IPS-18c (cell line): ENCODE results near the gene EHD3.

Experiments
- H3K4me3 ChIP-seq: 2 replicates; pipeline ENCODE4 v1.7.0; 2013; ENCODE audit warnings: low read depth, mild to moderate bottlenecking, low read length, moderate library complexity; ENCODE audit not compliant: insufficient read depth
- H3K9me3 ChIP-seq: one replicate; pipeline ENCODE4 v1.6.1; 2013; ENCODE audit warnings: mild to moderate bottlenecking, low read length, moderate library complexity; ENCODE audit not compliant: control insufficient read depth, insufficient read depth

Gene EHD3

DNA sequence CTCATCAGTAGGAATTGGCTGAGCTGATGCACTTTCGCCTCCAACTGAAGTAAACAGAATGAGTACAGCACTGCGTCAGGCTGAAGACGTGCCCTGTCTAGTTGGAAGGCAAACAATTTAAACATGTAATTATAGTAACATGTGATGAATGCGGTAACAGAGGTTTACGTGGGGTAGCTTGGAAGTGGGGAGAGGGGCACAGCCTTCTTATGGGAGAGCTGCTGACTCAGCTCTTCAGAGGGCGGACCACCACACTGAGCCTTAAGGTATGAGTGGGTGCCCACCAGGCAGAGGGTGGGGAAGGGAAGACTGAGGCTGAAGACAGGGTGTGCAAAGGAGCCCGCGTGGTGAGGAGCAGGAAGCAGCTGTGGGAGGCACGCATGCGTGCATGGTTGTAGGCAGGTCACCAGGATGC is 6.2 kb upstream of the EHD3 start:
- no peak overlapping the region for H3K4me3 ChIP-seq

DNA sequence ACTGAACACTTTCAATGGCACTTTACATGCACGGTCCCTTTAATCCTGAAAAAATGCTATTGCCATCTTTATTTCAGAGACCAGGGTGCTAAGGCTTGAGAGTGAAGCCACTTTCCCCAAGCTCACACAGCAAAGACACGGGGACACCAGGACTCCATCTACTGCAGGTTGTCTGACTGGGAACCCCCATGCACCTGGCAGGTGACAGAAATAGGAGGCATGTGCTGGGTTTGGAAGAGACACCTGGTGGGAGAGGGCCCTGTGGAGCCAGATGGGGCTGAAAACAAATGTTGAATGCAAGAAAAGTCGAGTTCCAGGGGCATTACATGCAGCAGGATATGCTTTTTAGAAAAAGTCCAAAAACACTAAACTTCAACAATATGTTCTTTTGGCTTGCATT is 5.2 kb upstream of the EHD3 start:
- H3K4me3 ChIP-seq, result no peak overlapping the region
- no peaks in the 10 kb centered on the region for H3K9me3 ChIP-seq

More for the DNA sequence above, 6.2 kb upstream of the EHD3 start:
- H3K9me3 ChIP-seq, result no peaks in the 10 kb centered on the region

DNA sequence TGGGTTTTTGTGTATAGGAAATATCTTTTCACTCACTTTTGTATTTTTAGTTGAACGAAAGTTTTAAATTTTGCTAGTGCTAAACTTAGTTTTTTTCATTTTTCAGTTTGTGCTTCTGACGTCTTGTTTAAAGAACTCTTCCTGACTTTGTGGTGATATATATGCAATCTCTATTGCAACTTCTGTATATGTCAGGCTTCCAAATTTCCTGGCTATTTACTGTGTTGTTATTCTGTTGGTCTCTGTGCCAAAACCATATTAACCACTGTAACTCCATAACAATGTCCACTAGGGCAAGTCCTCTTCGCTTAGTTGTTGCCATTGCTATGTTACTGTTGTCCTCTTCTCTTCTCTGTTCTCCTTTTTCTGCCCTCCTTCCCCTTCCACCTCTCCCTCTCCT is 3.2 kb upstream of the EHD3 start:
- Histone ChIP-seq H3K9me3 (no peaks in the 10 kb centered on the region), H3K4me3 (no peak overlapping the region)

DNA sequence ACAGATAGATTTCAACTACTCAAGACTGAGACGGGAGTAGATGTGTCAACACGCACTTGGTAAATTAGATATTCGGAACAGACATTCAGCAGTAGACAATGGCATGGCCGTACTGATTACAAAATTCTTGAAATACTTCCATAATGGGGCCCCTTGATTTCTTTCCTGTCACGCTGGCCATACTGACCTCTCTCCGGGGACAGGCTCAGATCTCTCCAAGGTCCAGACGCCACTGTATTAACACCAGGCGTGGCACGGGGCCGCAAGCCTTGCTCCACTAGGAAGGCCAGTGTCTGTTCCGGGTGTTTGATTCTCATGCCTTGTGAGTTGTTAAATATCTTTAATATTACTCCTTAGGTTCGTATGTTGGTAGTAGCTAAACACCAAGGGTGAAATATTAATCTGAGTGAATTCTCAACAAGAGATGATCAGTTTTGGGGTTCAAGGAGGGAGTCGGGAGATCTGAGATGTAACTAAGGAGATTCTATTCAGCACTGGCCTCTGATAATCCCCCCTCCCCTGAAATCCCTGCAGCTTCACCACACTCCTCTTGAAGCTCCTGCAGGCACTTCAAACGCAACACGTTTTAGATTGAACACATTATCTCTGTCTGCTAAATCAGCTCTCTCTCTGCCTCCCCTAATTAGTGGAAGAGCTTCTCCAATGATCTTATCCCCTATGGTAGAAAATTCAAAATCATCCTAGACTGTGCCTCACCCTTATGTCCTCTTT is 2.2 kb upstream of the EHD3 start:
- H3K9me3 ChIP-seq, result no peaks in the 10 kb centered on the region
- no peak overlapping the region for H3K4me3 ChIP-seq

DNA sequence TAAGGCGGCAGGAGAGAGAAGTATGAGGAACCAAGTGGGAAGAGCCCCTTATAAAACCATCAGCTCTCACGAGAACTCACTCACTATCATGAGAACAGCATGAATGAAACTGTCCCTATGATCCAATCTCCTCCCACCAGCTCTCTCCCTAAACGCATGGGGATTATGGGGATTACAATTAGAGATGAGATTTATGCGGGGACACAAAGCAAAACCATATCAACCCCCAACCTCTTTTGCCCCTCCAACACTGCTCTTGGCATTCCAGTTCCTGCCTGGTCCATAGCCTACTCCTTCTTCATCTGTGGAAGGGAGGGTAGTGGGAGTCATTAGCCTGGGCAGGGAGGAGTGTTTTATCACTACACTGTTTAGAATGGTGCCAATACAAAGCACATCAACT is 1.4 kb upstream of the EHD3 start:
- no peak overlapping the region for H3K4me3 ChIP-seq
- H3K9me3 ChIP-seq, result no peaks in the 10 kb centered on the region

DNA sequence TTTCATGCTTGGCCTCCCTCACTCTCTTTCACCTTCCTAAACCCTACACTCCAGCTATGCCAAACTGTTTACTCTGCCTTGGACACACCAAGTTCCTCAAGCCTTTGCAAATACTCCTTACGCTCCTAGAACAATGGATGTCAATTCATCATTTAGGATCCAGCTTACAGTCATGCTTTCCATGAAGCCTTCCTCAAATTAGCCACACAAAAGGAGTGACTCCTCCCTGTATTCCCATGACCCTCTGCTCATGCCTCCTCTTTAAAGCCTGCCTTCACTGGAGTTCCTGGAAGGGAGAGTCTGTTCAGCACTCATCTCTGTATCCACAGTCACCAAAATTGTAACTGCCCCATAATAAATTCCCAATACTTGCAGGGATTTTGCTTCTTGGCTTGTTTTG is 721 bp upstream of the EHD3 start:
- H3K9me3 ChIP-seq, result no peaks in the 10 kb centered on the region
- H3K4me3 ChIP-seq, result no peak overlapping the region

DNA sequence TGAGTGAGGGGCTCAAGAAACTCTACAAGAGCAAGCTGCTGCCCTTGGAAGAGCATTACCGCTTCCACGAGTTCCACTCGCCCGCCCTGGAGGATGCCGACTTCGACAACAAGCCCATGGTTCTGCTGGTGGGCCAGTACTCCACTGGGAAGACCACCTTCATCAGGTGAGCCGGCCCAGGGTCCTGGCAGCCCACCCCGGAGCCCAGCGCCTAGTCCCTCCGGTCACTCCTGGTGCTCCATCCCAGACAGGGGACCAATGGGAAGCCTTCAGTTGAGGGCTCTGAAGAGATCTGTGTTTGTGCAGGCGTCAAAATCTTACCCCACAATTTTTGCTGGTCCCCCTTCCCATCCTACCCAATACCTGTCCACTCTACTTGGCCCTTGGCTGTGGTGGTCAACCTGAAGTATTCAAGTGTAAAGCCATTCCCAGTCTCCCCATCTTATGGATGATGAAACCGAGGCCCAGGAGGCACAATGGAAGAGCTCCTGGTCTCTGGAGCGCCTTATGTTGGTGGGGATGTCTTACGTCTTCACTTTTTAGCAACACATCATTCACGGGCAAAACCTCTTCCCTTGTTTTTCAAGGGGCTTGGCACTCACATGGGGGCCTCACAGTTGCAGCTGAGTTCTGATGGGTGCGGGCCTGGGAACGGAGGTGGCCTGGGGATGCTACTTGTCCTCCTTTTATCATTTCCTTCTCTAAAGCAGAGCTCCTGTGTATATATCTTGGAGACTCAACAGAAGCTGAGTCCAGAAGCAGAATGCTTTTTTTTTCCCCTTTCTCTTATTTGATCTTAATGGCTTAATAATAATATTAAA is 941 bp downstream of the EHD3 start:
- no peaks in the 10 kb centered on the region for H3K9me3 ChIP-seq
- H3K4me3 ChIP-seq, result peak overlapping the region; percentile 71

DNA sequence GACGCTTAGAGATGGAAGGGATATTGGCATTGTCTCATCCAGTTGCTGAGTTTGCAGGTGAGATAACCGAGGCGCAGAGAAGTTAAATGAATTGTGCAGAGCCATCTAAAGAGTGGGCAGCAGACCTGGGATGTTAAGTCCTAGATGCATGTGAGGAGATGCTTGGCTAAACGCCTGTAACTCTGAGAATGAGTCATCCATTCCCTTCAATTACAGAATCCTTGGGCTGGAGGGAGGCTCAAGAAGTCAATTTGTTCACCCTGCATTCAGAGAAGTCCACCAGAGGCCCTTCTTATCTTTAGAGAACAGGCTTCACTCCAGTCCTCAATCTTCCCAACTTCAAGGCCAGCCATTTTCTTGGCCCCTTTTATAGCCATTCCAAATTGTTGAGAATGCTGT is 1.6 kb downstream of the EHD3 start:
- H3K4me3 ChIP-seq, result no peak overlapping the region
- H3K9me3 ChIP-seq, result no peaks in the 10 kb centered on the region

DNA sequence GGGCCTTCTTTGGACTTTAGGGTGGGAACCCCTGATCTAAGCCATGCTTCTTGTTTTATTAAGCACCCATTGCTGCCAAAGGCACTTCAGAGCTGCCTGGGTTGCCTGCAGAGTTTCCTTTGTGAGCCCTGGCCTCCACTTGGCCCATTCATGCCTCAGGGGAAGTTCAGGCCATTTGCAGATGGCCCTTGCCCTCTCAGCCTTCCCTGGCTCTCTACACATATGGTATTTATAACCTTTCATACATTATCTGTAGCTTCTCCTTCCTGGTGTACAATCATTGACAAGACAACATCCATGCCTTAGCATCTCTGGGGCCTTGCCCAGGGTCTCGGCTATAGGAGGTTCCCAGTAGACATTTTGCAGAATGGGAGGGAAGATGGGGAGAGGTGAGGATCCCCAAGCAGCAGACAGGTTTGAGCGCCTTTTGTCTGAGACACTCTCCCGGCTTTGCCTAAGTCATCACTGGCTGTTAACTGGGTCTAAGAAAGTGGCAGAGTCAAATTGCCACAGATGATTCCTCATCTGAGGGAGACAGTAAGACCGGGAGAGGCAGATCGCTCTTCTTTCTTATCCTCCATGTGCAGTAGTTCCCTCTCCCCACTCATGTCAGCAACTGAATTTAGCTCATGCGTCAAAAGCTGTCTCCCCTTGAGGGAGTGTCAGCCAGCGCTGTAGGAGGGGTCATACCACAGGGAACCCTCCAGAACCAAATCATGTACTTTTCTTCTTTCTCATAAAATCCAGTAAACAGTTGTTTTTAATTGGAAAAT is 2.7 kb downstream of the EHD3 start:
- no peaks in the 10 kb centered on the region for H3K9me3 ChIP-seq
- no peak overlapping the region for H3K4me3 ChIP-seq

DNA sequence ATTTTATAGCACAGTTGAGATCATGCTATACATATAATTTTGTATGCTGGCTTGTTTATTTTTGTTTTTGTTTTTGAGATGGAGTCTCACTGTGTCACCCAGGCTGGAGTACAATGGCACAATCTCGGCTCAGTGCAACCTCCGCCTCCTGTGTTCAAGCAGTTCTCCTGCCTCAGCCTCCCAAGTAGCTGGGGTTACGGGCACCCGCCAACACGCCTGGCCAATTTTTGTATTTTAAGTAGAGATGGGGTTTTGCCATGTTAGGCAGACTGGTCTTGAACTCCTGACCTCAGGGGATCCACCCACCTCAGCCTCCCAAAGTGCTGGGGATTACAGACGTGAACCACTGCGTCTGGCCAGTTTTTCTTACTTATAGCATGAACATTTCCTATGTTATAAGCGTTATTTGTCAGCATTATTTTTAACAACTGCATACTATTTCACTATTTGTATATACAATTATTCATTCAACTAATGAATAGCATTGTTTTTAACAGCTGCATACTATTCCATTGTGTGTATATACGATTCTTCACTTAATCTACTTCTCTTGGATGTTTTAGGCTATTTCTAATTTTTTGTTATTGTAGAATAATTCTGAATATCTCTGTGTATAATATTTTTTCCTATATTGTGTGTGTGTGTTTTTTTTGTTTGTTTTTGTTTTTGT is 3.5 kb downstream of the EHD3 start:
- no peak overlapping the region for H3K4me3 ChIP-seq
- H3K9me3 ChIP-seq, result no peaks in the 10 kb centered on the region

DNA sequence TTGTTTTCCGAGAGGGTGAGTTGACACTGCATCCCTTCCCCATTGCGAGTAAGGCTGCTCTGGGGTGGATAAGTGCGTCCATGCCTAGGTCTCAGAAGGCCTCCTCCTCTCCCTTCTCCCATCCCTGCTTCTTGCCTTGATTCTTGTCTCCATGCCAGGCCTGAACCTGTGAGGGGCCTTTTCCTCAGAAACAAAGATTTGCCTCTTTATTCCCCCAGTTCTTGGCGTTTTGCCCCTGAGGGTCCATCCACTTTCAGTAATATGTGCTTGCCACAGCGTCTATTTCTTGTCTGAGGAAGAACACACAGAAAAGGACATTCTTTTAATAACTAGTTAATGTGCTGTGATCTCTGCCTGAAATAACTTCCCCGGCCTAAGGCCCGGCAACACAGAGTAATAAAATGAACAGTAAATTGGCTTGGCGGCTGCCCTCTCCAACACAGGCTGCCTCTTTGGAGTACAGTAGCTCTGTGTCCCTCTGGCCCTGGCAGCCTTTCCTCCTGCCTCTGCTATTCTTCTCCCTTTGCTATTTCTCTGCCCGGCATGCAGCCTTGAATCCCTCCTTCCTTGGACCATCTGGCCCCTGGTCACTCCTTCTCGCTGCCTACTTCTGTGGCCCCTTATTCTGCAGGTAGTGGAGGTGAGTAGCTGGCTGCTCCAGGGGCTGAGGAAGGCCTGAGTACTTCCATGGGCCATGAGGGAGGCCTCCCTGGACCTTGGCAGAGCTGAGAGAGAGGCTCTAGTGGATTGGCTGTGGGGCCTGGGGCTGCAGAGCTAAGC is 4.4 kb downstream of the EHD3 start:
- no peaks in the 10 kb centered on the region for H3K9me3 ChIP-seq

DNA sequence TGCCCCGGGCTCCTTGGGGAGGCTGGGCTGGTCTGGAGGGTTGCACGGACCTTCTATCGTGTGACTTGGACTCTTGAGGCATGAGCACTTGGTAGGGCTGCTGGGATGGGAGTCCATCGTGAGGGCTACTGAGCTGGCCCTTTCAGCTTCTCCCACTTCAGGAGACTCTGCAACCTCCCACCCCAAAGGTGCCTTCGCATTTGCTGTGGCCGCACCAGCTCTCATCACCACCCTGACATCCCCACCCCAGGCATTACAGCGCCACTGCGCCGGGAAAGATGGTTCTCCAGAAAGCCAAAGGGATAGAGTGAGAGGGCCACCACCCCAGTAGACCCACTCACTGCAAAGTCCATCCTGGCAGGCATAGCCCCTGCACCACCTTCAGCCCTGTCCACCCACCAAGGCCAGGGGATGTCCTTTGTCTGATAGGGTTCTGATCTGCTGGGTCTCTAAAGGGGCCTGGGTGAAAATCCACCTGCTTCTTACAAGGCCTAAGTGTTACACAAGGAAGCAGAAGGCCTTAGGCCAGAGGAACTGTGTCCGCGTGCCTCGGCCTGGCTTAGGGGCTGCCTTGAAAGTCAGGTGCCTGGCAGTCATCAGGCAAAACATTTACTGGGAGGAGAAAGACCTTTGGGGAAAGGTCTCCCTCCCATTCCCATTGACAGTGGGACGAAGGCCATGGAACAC is 5.1 kb downstream of the EHD3 start:
- no peaks in the 10 kb centered on the region for H3K9me3 ChIP-seq

More for the DNA sequence above, 4.4 kb downstream of the EHD3 start:
- no peak overlapping the region for H3K4me3 ChIP-seq

DNA sequence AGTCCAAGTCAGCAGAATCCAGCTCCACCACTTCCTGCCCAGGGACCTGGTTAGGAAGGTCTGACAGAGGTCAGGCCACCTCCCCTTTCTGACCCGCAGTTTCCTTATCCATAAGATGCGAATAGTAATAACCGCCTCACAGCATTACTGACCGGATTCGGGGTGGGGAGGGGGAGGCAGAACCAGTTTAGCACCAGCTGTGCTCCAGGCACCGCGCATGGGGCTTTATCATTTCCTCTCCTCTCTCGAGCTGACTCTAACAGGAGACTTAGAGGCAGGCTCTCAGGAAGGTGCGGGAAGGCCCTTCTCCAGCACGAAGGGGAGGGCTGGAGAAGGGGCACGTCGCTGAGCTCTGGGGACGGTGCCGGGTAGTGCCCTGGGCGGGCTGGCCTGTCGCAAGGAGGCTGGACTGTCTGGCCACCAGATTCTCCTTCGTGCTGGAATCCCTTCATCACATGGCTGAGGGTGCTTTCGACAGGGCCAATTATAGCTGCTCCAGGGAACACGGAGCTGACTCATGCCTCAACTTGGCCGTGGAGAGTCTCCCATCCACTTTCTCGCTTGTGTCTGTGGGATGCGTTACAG is 5.7 kb downstream of the EHD3 start:
- no peak overlapping the region for H3K4me3 ChIP-seq

More for the DNA sequence above, 5.1 kb downstream of the EHD3 start:
- no peak overlapping the region for H3K4me3 ChIP-seq

DNA sequence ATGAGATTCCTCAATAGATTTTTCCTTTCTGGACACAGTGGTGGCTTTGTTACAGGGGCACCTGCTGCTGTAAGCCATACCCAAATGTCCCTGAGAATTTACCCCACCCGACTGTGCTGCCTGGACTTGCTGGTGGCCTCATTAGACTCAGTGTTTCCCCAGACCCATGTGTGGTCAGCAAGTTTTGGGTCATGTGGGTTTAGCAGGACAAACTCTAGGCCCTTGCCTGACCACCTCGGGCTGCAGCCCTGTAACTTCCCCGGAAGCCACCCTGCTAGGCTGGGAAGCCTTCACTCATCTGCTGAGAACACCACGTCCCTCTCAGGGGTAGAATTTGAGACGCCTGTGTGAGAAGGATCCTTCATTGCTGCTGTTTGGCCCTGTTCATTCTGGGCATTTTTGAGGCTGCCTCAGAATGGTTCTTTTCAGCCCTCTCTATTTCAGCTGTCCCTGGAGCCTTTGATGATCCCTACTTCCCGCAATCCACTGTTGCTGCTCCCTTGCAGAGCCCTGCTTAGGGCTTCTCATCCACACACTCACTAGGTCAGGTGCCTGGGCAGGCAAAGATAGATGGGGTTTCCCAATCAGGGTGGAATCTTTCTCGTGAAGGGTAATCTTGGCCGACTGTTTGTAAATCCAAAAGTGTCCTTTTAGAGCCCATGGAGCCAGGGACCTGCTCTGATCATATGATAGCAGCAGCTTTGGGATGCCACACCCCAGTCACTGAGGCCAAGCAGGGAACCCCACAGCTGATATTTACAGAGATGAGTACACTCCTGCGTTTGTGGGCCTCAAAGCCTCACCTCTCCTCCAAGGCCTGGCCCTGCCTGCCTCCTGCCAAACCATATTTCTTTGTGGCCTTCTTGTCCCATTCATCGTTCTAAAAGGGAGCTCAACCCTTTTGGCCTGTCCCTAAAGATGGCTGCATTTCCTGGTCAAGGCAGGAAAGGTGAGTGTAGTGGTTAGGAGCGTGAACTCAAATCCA is 6.7 kb downstream of the EHD3 start:
- no peak overlapping the region for H3K4me3 ChIP-seq
- H3K9me3 ChIP-seq, result no peaks in the 10 kb centered on the region

More for the DNA sequence above, 5.7 kb downstream of the EHD3 start:
- no peaks in the 10 kb centered on the region for H3K9me3 ChIP-seq
